HEK293 (cell line): Measurements from ENCODE around the gene USP24.

Experiments used
- CTCF ChIA-PET: fragments of 350-600 bp; formaldehyde crosslinking; extraction: SDS; loops from one replicate; lab custom pipeline; 2021; ENCODE audit warnings: antibody characterized with exemption; lab: Yijun Ruan, JAX
- POLR2A ChIA-PET: fragments of 300-600 bp; formaldehyde crosslinking; extraction: SDS; loops from one replicate; lab custom pipeline; 2020; ENCODE audit warnings: antibody characterized with exemption, inconsistent platforms; lab: Yijun Ruan, JAX
- H3K27ac ChIP-seq: fragments of 200-500 bp; sonication (Bioruptor generic); 2 replicates; pipeline ENCODE4 v1.5.1; 2014; ENCODE audit warnings: low read depth, low read length, control low read depth, inconsistent platforms; ENCODE audit errors: extremely low read depth
- H3K36me3 ChIP-seq, 2 experiments: fragments of 200-500 bp in 1 of 2; sonication (Bioruptor generic) in 1 of 2; 1 replicate in 1 of 2; 2 replicates in 1 of 2; pipeline ENCODE4 v1.5.1; 2014 to 2017; ENCODE audit warnings: inconsistent platforms in 2 of 2, low read length in 2 of 2; ENCODE audit not compliant: control insufficient read depth in 2 of 2, insufficient read depth in 1 of 2
- H3K4me1 ChIP-seq: fragments of 200-500 bp; sonication (Bioruptor generic); 2 replicates; pipeline ENCODE4 v1.5.1; 2014; ENCODE audit warnings: mild to moderate bottlenecking, low read length, inconsistent platforms; ENCODE audit not compliant: control insufficient read depth, insufficient read depth
- H3K4me3 ChIP-seq: 2 replicates; pipeline ENCODE4 v1.5.1; 2011; ENCODE audit warnings: low read depth, mild to moderate bottlenecking, control low read depth, low read length, moderate library complexity
- H3K9me3 ChIP-seq: fragments of 200-500 bp; sonication (Bioruptor generic); 2 replicates; pipeline ENCODE4 v1.5.1; 2014; ENCODE audit warnings: low read depth, low read length, inconsistent platforms; ENCODE audit not compliant: control insufficient read depth, insufficient read depth
- KLF8 ChIP-seq: fragments of 450-650 bp; formaldehyde crosslinking; IDR thresholded peaks from 2 replicates; pipeline ENCODE4 v1.5.1; 2016; ENCODE audit warnings: missing biosample characterization, missing genetic modification characterization
- MYNN ChIP-seq: fragments of 450-650 bp; formaldehyde crosslinking; IDR thresholded peaks from 2 replicates; pipeline ENCODE4 v1.5.1; 2016; ENCODE audit warnings: missing biosample characterization, missing genetic modification characterization, borderline replicate concordance
- OVOL3 ChIP-seq: fragments of 450-650 bp; formaldehyde crosslinking; IDR thresholded peaks from 2 replicates; pipeline ENCODE4 v1.5.1; 2016; ENCODE audit warnings: missing biosample characterization, missing genetic modification characterization
- PRDM1 ChIP-seq: fragments of 450-650 bp; formaldehyde crosslinking; IDR thresholded peaks from 2 replicates; pipeline ENCODE4; 2016; ENCODE audit warnings: missing biosample characterization, missing genetic modification characterization
- RBAK ChIP-seq: fragments of 450-650 bp; formaldehyde crosslinking; IDR thresholded peaks from 2 replicates; pipeline ENCODE4 v1.5.1; 2016; ENCODE audit warnings: missing biosample characterization, missing genetic modification characterization
- SCRT2 ChIP-seq: fragments of 450-650 bp; formaldehyde crosslinking; IDR thresholded peaks from 2 replicates; pipeline ENCODE4 v1.5.1; 2016; ENCODE audit warnings: missing biosample characterization, missing genetic modification characterization
- ZBTB17 ChIP-seq: fragments of 450-650 bp; formaldehyde crosslinking; IDR thresholded peaks from 2 replicates; pipeline ENCODE4 v1.5.1; 2016; ENCODE audit warnings: missing biosample characterization, missing genetic modification characterization
- ZFP3 ChIP-seq: fragments of 450-650 bp; formaldehyde crosslinking; IDR thresholded peaks from 2 replicates; pipeline ENCODE4 v1.5.1; 2016; ENCODE audit warnings: low read depth, missing biosample characterization, missing genetic modification characterization
- ZNF112 ChIP-seq: fragments of 450-650 bp; formaldehyde crosslinking; IDR thresholded peaks from 2 replicates; pipeline ENCODE4 v1.5.0; 2017; ENCODE audit warnings: missing biosample characterization, missing genetic modification characterization
- ZNF175 ChIP-seq: fragments of 450-650 bp; formaldehyde crosslinking; IDR thresholded peaks from 2 replicates; pipeline ENCODE4 v1.5.1; 2016; ENCODE audit warnings: missing biosample characterization, missing genetic modification characterization
- ZNF221 ChIP-seq: fragments of 450-650 bp; formaldehyde crosslinking; IDR thresholded peaks from 2 replicates; pipeline ENCODE4 v1.5.1; 2017; ENCODE audit warnings: missing biosample characterization, missing genetic modification characterization, borderline replicate concordance
- ZNF239 ChIP-seq: fragments of 450-650 bp; formaldehyde crosslinking; IDR thresholded peaks from 2 replicates; pipeline ENCODE4 v1.5.1; 2016; ENCODE audit warnings: missing biosample characterization, missing genetic modification characterization
- ZNF292 ChIP-seq: fragments of 450-650 bp; formaldehyde crosslinking; IDR thresholded peaks from 2 replicates; pipeline ENCODE4 v1.5.1; 2016; ENCODE audit warnings: low read depth, missing biosample characterization, missing genetic modification characterization, borderline replicate concordance
- ZNF324 ChIP-seq: fragments of 450-650 bp; formaldehyde crosslinking; IDR thresholded peaks from 2 replicates; pipeline ENCODE4 v1.5.1; 2016; ENCODE audit warnings: missing biosample characterization, missing genetic modification characterization
- ZNF350 ChIP-seq: fragments of 450-650 bp; formaldehyde crosslinking; IDR thresholded peaks from 2 replicates; pipeline ENCODE4 v1.5.0; 2017; ENCODE audit warnings: missing biosample characterization, mild to moderate bottlenecking, missing genetic modification characterization
- ZNF404 ChIP-seq: fragments of 450-650 bp; formaldehyde crosslinking; IDR thresholded peaks from 2 replicates; pipeline ENCODE4 v1.5.1; 2017; ENCODE audit warnings: missing biosample characterization, missing genetic modification characterization
- ZNF501 ChIP-seq: fragments of 450-650 bp; formaldehyde crosslinking; IDR thresholded peaks from 2 replicates; pipeline ENCODE4 v1.5.1; 2016; ENCODE audit warnings: missing biosample characterization, missing genetic modification characterization
- ZNF521 ChIP-seq: fragments of 450-650 bp; formaldehyde crosslinking; IDR thresholded peaks from 2 replicates; pipeline ENCODE4 v1.5.1; 2017; ENCODE audit warnings: missing biosample characterization, mild to moderate bottlenecking, missing genetic modification characterization
- ZNF658 ChIP-seq: fragments of 450-650 bp; formaldehyde crosslinking; IDR thresholded peaks from 2 replicates; pipeline ENCODE4; 2016; ENCODE audit warnings: missing biosample characterization, missing genetic modification characterization
- ZNF677 ChIP-seq: fragments of 450-650 bp; IDR thresholded peaks from 2 replicates; pipeline ENCODE4 v1.5.0; 2018; ENCODE audit warnings: missing biosample characterization, mild to moderate bottlenecking, missing genetic modification characterization, moderate library complexity
- TF ChIP-seq, protein P1 (sequence below): fragments of 450-650 bp; formaldehyde crosslinking; IDR thresholded peaks from 2 replicates; pipeline ENCODE4 v1.5.1; 2016; ENCODE audit warnings: missing biosample characterization, missing genetic modification characterization
- TF ChIP-seq, protein P2 (sequence below): fragments of 450-650 bp; formaldehyde crosslinking; IDR thresholded peaks from 2 replicates; pipeline ENCODE4 v1.5.1; 2016; ENCODE audit warnings: missing biosample characterization, missing genetic modification characterization
- TF ChIP-seq, protein P3 (sequence below): fragments of 450-650 bp; formaldehyde crosslinking; IDR thresholded peaks from 2 replicates; pipeline ENCODE4 v1.5.1; 2017; ENCODE audit warnings: missing biosample characterization, missing genetic modification characterization

The USP24 gene

DNA sequence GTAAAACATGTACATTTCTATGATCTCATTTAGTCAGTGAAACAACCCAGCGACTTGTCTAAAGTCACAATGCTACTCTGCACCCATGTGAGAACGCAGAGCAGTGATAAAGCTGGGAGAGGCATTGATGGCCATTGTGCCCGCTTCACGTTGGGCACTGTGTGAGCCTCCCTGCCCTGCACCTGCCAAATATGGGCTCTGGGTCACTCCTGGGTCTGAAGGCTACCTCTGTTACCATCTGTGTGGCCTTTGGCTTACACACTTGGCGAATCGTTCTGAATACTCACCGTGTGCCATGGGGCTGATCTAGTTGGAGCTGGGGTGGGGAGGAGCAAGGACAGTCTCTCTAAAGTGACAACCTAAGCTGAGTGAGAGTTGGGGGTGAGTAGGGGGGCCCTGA lies 145.9 kb downstream of the USP24 start (continued):
- TF ChIP-seq ZNF677 (tag by site-specific recombination), result no peak

DNA sequence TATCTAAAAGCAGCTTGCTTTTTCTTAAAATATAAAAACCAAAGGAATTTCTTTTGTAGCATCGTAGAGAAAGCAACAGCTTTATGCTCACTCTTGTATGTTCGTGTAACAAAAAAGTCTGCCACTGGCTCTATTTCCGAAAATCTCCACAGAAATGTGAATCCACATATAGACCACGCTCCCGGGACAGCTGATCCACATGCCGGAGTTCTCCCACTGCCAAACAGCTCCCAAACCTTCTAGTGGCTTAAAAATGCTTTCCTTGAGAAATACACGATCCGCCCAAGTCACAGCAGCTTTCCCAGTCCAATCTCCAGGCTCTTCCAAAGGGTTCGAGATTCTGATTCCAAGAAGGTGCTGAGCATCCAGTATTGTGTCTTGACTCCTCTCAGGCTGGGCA lies 146.5 kb downstream of the USP24 start:
- no peak for TF ChIP-seq ZNF521
- no peak for TF ChIP-seq ZNF324 (tag by site-specific recombination)
- TF ChIP-seq MYNN (tag by site-specific recombination), result no peak
- no peak for TF ChIP-seq ZNF501 (tag by site-specific recombination)
- TF ChIP-seq, protein P1, sequence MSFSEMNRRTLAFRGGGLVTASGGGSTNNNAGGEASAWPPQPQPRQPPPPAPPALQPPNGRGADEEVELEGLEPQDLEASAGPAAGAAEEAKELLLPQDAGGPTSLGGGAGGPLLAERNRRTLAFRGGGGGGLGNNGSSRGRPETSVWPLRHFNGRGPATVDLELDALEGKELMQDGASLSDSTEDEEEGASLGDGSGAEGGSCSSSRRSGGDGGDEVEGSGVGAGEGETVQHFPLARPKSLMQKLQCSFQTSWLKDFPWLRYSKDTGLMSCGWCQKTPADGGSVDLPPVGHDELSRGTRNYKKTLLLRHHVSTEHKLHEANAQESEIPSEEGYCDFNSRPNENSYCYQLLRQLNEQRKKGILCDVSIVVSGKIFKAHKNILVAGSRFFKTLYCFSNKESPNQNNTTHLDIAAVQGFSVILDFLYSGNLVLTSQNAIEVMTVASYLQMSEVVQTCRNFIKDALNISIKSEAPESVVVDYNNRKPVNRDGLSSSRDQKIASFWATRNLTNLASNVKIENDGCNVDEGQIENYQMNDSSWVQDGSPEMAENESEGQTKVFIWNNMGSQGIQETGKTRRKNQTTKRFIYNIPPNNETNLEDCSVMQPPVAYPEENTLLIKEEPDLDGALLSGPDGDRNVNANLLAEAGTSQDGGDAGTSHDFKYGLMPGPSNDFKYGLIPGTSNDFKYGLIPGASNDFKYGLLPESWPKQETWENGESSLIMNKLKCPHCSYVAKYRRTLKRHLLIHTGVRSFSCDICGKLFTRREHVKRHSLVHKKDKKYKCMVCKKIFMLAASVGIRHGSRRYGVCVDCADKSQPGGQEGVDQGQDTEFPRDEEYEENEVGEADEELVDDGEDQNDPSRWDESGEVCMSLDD (tag by site-specific recombination), result no peak
- TF ChIP-seq ZNF677 (tag by site-specific recombination), result no peak
- no peak for TF ChIP-seq ZNF239 (tag by site-specific recombination)
- no peak for TF ChIP-seq ZNF404
- no peak for TF ChIP-seq ZNF658 (tag by site-specific recombination)
- TF ChIP-seq, protein P2, sequence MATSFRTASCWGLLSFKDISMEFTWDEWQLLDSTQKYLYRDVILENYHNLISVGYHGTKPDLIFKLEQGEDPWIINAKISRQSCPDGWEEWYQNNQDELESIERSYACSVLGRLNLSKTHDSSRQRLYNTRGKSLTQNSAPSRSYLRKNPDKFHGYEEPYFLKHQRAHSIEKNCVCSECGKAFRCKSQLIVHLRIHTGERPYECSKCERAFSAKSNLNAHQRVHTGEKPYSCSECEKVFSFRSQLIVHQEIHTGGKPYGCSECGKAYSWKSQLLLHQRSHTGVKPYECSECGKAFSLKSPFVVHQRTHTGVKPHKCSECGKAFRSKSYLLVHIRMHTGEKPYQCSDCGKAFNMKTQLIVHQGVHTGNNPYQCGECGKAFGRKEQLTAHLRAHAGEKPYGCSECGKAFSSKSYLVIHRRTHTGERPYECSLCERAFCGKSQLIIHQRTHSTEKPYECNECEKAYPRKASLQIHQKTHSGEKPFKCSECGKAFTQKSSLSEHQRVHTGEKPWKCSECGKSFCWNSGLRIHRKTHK, result no peak
- no peak for TF ChIP-seq ZFP3 (tag by site-specific recombination)
- no peak for TF ChIP-seq ZNF175
- no peak for TF ChIP-seq ZNF350 (tag by site-specific recombination)
- TF ChIP-seq ZNF221 (tag by site-specific recombination), result no peak
- TF ChIP-seq PRDM1, result no peak
- Histone ChIP-seq H3K27ac (no peak overlapping the region), H3K36me3 (peaks cover 11 to 71% of the 10 kb centered on the region in 2 experiments), H3K4me1 (no peaks in the 10 kb centered on the region), H3K9me3 (no peaks in the 10 kb centered on the region), H3K4me3 (no peak overlapping the region)
- ChIA-PET POLR2A (no interaction called here), CTCF (interaction anchor here (1.2 kb wide), 1 partner anchor 212 kb away, joined by 3 read pairs; no protein-coding TSS in a partner anchor)

DNA sequence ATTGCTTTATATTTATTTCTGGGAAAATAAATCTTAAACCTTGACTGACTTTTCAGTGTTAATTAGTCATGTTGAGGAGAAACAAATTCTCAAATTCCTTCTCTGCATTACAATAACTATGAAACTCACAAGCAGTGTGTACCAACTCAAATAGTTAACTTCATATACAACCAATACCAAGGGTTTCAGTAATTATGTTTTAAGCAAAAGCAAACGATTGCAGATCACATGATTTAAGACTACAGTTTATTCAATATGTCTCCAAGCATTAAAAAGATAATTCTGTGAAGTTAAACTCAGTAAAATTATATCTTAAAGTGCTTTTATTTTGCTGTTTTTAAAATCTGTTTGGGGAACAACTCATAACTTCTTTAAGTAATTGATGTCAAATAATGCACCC lies 147.2 kb downstream of the USP24 start:
- Histone ChIP-seq H3K36me3 (peaks cover 9 to 64% of the 10 kb centered on the region in 2 experiments), H3K4me1 (no peaks in the 10 kb centered on the region), H3K4me3 (no peak overlapping the region), H3K9me3 (no peaks in the 10 kb centered on the region), H3K27ac (no peak overlapping the region)
- ChIA-PET POLR2A (no interaction called here), CTCF (no interaction called here)
- TF ChIP-seq ZBTB17 (tag by site-specific recombination) (peak; percentile 61; the same call in 1 of the 2 replicates), KLF8 (no peak), SCRT2 (tag by site-specific recombination) (no peak), ZNF112 (tag by site-specific recombination) (no peak), ZNF292 (tag by site-specific recombination) (no peak), RBAK (tag by site-specific recombination) (no peak), OVOL3 (no peak)
- TF ChIP-seq, protein P3, sequence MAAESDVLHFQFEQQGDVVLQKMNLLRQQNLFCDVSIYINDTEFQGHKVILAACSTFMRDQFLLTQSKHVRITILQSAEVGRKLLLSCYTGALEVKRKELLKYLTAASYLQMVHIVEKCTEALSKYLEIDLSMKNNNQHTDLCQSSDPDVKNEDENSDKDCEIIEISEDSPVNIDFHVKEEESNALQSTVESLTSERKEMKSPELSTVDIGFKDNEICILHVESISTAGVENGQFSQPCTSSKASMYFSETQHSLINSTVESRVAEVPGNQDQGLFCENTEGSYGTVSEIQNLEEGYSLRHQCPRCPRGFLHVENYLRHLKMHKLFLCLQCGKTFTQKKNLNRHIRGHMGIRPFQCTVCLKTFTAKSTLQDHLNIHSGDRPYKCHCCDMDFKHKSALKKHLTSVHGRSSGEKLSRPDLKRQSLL (tag by site-specific recombination), result no peak
- TF ChIP-seq, all 188 proteins: peak for 1
